DND-41 (cell line): ENCODE results near the gene TNFSF9.

Source experiments
- ATAC-seq: fragments of 200-7000 bp; cut with Tn5 transposase; 3 replicates; pipeline ENCODE4 v1.9.1; 2021; ENCODE audit warnings: low read depth; ENCODE audit not compliant: insufficient read depth
- DNase-seq: peaks from one replicate; pipeline ENCODE4 v3.0.0-alpha.2; 2020
- H2AFZ ChIP-seq: 2 replicates; pipeline ENCODE4 v1.6.0; 2012; ENCODE audit warnings: low read depth, low read length
- H3K27ac ChIP-seq: 2 replicates; pipeline ENCODE4 v1.5.1; 2012; ENCODE audit warnings: low read length, inconsistent platforms
- H3K27me3 ChIP-seq: fragments of 200-600 bp; sonication (generic); 2 replicates; pipeline ENCODE4 v1.6.0; 2012; ENCODE audit warnings: low read length, mild to moderate bottlenecking, inconsistent platforms; ENCODE audit not compliant: insufficient read depth, poor library complexity
- H3K36me3 ChIP-seq: 2 replicates; pipeline ENCODE4 v1.5.1; 2012; ENCODE audit warnings: low read length, inconsistent platforms; ENCODE audit not compliant: insufficient read depth
- H3K4me1 ChIP-seq: 2 replicates; pipeline ENCODE4 v1.5.1; 2012; ENCODE audit warnings: mild to moderate bottlenecking, low read length; ENCODE audit not compliant: insufficient read depth
- H3K4me2 ChIP-seq: 2 replicates; pipeline ENCODE4 v1.6.0; 2012; ENCODE audit warnings: mild to moderate bottlenecking, moderate library complexity, low read length, inconsistent platforms; ENCODE audit not compliant: insufficient read depth
- H3K4me3 ChIP-seq, 2 experiments: fragments of 200-600 bp in 1 of 2; shearing (Covaris generic) in 1 of 2; 2 replicates each; pipeline ENCODE4 v1.5.1; 2012 to 2016; ENCODE audit warnings: inconsistent platforms in 2 of 2, low read length in 2 of 2, mild to moderate bottlenecking in 2 of 2, low read depth in 1 of 2, moderate library complexity in 1 of 2
- H3K79me2 ChIP-seq: 2 replicates; pipeline ENCODE4 v1.6.0; 2012; ENCODE audit warnings: low read length, inconsistent platforms; ENCODE audit not compliant: insufficient read depth
- H3K9ac ChIP-seq: 2 replicates; pipeline ENCODE4 v1.6.0; 2012; ENCODE audit warnings: low read depth, mild to moderate bottlenecking, inconsistent platforms, low read length, moderate library complexity
- H3K9me3 ChIP-seq: 2 replicates; pipeline ENCODE4 v1.5.1; 2012; ENCODE audit warnings: low read length, moderate library complexity, mild to moderate bottlenecking, inconsistent platforms; ENCODE audit not compliant: insufficient read depth, severe bottlenecking
- H4K20me1 ChIP-seq: 2 replicates; pipeline ENCODE4 v1.6.0; 2012; ENCODE audit warnings: low read length; ENCODE audit not compliant: insufficient read depth
- CTCF ChIP-seq: IDR thresholded peaks from 2 replicates; pipeline ENCODE4 v1.5.1; 2012; ENCODE audit warnings: borderline replicate concordance, low read length, moderate library complexity, mild to moderate bottlenecking; ENCODE audit not compliant: poor library complexity, severe bottlenecking; ENCODE audit errors: extremely low read depth
- EZH2 ChIP-seq: IDR thresholded peaks from 3 replicates; pipeline ENCODE4 v1.6.1; 2012; ENCODE audit warnings: borderline replicate concordance, low read depth, mild to moderate bottlenecking, moderate library complexity, low read length, inconsistent platforms; ENCODE audit not compliant: severe bottlenecking

TNFSF9 gene

GRCh38 chr19:6514089-6514488 is 16.7 kb upstream of the TNFSF9 start:
- no peak overlapping the region for H3K4me3 ChIP-seq
- DNase-seq (no peak), ATAC-seq (no peak)
- H3K4me2 ChIP-seq: no peak overlapping the region
- no peaks in the 10 kb centered on the region for H3K9me3 ChIP-seq
- no peaks in the 10 kb centered on the region for H3K36me3 ChIP-seq
- no peak for TF ChIP-seq CTCF
- no peak for TF ChIP-seq EZH2
- H3K27ac ChIP-seq: no peak overlapping the region
- H4K20me1 ChIP-seq: no peaks in the 10 kb centered on the region
- H3K79me2 ChIP-seq: no peaks in the 10 kb centered on the region
- no peaks in the 10 kb centered on the region for H3K27me3 ChIP-seq
- peaks cover 29% of the 10 kb centered on the region for H3K4me1 ChIP-seq
- H3K9ac ChIP-seq: no peak overlapping the region
- no peak overlapping the region for H2AFZ ChIP-seq

- no peak for ATAC-seq
- Histone ChIP-seq H2AFZ (no peak overlapping the region; the same call in 1 of the 2 replicates), H3K4me2 (no peak overlapping the region), H3K36me3 (no peaks in the 10 kb centered on the region), H3K4me3 (no peak overlapping the region), H3K4me1 (peaks cover 29% of the 10 kb centered on the region), H3K9me3 (no peaks in the 10 kb centered on the region), H3K9ac (no peak overlapping the region), H3K79me2 (no peaks in the 10 kb centered on the region), H3K27ac (no peak overlapping the region), H4K20me1 (no peaks in the 10 kb centered on the region), H3K27me3 (no peaks in the 10 kb centered on the region)
- TF ChIP-seq EZH2 (no peak), CTCF (no peak)
- DNase-seq: no peak
Measured at GRCh38 chr19:6514926-6515544, 15.8 kb upstream of the TNFSF9 start.

GRCh38 chr19:6516018-6516658 is 14.7 kb upstream of the TNFSF9 start:
- H3K79me2 ChIP-seq: no peaks in the 10 kb centered on the region
- no peaks in the 10 kb centered on the region for H3K9me3 ChIP-seq
- peak overlapping the region; percentile 32 to 69; a peak in 3 of 4 replicates for H3K4me3 ChIP-seq
- H4K20me1 ChIP-seq: no peaks in the 10 kb centered on the region
- TF ChIP-seq EZH2: no peak
- no peak for TF ChIP-seq CTCF
- peak overlapping the region; percentile 93 for H3K4me2 ChIP-seq
- ATAC-seq (peak; percentile 82), DNase-seq (peak; percentile 92)
- peaks cover 29% of the 10 kb centered on the region for H3K4me1 ChIP-seq
- peak overlapping the region; percentile 97 for H2AFZ ChIP-seq
- no peaks in the 10 kb centered on the region for H3K27me3 ChIP-seq
- H3K9ac ChIP-seq: peak overlapping the region; percentile 75
- H3K27ac ChIP-seq: peak overlapping the region; percentile 86
- H3K36me3 ChIP-seq: no peaks in the 10 kb centered on the region
